GM18508 (cell line): Measurements from ENCODE around the gene MATN3.

Experiments used
- ATAC-seq: cut with Tn5 transposase; IDR thresholded peaks from one replicate; pipeline ENCODE4 v1.9.1; 2021; ENCODE audit warnings: moderate number of reproducible peaks; ENCODE audit not compliant: insufficient read depth, unreplicated experiment

The MATN3 gene

GRCh38 chr2:20005891-20006470 lies 6.5 kb downstream of the MATN3 start:
- no peak for ATAC-seq

GRCh38 chr2:20005067-20005627 lies 7.3 kb downstream of the MATN3 start:
- ATAC-seq = no peak

DNA sequence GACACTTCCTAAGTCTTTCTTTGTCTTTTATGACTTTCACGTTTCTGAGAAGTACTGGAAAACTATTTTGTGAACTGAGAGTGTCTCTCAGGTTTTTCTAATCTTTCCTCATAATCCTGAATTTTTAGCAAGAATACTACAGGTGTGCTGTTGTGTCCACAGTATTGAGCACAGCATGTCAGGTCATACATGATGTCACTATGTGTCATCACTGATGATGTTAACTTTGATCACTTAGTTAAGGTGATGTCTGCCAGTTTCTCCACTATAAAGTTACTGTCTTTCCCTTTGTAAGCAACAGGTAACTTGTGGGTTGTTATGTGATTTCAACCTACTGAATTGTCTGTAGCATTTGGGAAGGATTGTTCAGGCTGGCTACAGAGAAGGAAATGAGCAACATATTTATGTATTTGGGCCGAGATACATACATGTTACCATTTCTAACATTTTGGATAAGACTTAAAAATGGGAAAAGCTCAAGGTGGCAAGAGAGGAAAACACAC lies 11.1 kb downstream of the MATN3 start:
- no peak for ATAC-seq

DNA sequence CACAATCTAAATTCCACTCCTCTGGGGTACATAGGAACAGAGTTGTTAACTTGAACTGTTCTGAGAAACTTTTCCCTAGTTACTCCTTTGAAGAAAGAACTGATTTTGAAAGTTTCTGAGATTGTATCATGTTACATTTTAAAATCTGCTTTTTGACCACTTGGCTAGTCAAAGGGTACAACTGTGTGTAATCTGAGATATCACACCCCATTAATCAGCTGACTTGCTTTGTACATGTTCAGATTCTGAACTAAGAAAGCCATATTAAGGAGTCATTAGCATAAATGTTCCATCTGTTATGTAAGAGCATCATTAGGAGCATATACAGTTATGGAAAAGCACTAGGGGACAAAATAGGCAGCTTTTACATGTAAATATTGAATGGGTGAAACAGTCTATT lies 18.7 kb downstream of the MATN3 start:
- no peak for ATAC-seq

GRCh38 chr2:19991895-19992294 lies 20.6 kb downstream of the MATN3 start:
- ATAC-seq = no peak

DNA sequence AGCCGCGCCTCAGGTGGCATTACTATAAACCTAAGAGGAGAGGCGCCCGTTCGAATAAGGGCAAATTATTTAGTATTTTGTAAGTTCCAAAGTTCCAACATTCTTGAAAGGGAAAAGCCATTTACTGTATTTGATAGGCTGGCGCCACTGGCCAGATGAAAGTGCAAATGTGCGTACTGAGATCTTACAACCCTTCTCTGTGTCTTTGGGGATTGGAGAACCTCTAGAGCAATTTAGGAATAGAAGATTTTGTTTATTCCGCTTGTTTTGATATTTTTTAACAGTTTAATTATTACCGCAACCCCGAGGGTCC lies 22.1 kb downstream of the MATN3 start:
- ATAC-seq = no peak

DNA sequence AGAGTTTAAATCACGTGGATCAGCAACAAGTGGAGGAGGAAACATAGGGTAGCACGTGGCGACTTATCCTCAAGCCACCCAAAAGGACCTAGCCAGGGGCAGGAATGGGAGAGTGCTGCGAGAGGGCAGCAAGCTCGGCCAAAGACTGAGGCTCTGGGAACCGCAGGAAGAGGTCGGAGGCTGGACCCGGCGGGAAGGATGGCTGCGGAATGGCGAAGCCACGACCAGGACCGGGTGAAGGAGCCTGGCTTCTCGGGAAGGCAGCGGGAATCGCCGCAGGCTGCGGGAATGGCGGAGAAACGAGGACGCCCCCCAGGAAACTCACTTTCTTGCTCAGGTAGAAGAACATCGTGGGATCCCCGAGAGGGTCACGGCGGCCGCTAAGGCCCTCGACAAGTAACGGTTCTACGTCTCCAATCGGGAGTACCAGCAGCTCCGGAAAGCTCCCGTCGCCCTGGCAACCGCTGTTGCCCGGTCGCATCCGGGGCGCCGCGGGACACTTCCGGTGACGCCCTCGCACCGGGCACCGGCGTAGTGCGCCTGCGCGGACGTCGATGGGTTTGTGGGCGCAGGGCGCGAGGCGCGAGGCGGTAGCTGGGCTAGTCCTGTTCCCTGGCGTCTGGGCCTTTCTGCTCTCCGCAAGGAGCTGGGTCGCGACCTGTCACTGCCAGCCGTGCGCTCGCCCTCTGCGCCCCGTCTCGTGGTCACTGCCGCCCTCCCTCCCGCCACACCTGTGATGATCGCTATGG lies 22.6 kb downstream of the MATN3 start, which contains the start of gene WDR35:
Gene WDR35 (minus strand): TSS at position 439 of the 749 bp plus-strand sequence. CDS start 90 bp downstream, at position 349.
- ATAC-seq = peak; percentile 60

GRCh38 chr2:19989342-19989666 lies 23.2 kb downstream of the MATN3 start:
- no peak for ATAC-seq

GRCh38 chr2:19988600-19988999 lies 23.9 kb downstream of the MATN3 start:
- ATAC-seq = no peak

DNA sequence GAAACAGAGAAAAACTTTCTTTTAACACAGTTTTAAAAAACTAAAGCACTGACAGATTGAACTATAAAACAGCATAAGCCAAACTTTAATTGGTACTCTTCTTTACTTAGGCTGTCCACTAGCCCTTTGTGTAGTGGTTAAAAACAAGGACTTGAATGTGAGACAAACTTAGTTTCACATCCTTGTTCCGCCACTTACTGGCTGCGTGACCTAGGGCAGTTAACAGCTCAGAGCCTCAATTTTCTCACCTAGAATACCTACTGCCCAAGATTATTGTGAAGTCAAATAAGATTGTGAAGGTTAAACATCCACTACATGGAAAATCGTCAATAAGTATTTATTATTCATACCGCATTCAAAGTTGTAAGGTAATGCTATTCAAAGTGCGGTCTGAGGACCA lies 24.5 kb downstream of the MATN3 start:
- peak; percentile 80 for ATAC-seq

DNA sequence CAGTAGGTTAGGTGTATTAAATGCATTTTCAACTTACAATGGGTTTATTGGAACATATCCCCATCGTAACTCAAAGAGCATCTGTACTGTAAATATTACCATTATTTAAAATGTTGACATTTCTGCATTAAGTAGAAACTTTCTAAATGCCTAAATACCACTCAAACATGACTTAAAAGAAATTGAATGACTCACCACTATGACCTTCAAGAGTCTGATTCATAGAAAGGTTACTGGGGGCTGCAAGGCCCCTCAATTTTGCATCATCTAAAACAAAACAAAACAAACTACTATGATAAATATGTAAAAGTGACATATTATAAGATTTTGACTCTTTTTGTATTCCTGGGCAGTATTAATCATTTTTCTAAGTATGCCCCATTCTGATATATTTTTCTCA lies 30.2 kb downstream of the MATN3 start:
- no peak for ATAC-seq

DNA sequence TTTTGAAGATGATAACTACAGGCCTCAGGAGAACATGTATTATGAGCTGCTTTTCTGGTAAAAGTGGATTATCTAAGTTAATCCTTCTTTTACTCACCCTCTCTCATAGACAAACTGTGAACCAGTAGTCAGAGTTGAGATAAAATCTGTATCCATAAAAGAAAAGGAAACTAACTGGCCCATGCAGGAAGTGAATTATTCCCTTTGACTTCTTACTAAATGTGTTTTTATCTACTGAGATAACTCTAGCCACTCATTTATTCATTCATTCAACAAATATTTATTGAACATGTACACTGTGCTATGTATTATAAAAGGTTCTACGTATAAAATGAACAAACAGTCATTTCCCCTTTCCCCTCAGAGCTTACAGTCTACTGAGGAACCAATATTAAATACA lies 32.5 kb downstream of the MATN3 start:
- no peak for ATAC-seq

- ATAC-seq = no peak
Observed at GRCh38 chr2:19973466-19973865, 39.0 kb downstream of the MATN3 start.

- ATAC-seq = no peak
Observed at GRCh38 chr2:19971691-19972090, 40.8 kb downstream of the MATN3 start.

DNA sequence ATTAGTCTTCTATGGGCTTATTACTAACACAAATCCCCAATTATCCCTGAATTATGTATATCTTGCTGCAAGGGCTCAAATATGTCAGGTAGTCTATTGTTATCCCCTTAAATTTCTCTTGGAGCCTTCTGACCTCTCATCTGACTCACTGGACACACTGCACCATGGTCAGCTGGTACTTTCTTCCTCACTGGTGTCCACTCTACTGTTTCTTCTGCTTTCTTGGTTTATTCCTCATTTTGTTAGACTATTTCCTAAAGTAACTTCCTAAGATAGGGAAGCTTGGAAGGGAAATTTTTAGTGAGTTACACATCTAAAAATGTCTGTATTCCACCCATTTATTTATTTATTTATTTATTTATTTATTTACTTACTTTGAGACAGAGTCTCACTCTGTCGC lies 49.1 kb downstream of the MATN3 start:
- ATAC-seq = no peak

DNA sequence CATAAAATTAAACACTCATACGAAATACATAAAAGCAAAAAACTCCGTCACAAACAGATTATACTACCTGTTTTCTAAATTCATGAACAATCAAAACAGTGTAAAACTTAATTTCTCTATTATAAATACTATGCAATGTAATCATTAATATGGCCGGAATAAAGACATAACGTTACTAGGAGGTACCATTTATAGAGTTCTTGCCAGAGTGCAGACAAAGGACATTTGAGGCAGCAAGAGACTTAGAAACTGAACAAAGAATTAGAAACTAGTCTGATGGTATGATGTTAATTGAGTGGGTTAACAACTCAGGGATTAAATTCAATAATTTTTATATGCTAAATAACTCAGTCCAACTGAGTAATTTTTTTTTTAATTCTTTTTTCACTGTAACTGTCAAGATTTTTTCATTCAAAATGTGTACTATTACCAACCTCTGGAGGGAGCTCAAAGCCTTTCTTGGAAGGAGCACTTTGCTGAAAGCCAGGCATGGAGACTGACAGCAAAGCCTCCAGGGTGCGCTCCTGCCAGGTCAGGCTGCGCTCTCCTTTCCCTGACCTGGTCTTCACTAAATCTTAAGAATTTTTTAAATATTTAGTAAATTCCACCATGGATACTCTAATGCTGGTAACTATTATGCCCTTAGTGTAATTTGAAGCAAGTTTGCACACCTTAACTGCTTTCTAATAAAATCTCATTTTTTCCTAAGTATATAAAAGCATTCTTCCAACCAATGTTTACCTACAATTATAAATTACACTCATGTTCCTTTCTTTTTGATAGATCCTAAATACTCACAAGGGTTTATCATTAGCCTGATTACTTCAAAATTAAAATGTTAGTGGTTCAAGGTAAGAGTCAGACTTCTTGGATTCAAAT lies 56.7 kb downstream of the MATN3 start:
- ATAC-seq = no peak

DNA sequence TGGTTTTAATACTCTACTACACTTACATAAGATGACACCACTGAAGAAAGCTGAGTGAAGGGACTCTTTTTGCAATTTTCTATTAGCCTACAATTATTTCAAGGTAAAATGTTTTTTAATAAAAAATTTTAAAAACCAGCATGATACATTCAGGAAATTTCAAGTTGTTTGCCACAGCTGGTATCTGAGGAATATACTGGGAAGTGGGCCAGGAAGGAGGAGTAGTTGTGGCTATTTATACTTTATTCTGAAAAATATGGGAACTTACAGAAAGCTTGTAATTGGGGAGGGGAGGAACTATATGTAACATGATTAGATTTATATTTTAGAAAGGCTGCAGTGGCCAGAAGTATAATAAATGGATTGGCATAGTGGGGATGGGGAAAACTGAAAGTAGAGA lies 63.4 kb downstream of the MATN3 start:
- ATAC-seq = no peak

GRCh38 chr2:19947184-19947940 lies 65.1 kb downstream of the MATN3 start:
- ATAC-seq = no peak

DNA sequence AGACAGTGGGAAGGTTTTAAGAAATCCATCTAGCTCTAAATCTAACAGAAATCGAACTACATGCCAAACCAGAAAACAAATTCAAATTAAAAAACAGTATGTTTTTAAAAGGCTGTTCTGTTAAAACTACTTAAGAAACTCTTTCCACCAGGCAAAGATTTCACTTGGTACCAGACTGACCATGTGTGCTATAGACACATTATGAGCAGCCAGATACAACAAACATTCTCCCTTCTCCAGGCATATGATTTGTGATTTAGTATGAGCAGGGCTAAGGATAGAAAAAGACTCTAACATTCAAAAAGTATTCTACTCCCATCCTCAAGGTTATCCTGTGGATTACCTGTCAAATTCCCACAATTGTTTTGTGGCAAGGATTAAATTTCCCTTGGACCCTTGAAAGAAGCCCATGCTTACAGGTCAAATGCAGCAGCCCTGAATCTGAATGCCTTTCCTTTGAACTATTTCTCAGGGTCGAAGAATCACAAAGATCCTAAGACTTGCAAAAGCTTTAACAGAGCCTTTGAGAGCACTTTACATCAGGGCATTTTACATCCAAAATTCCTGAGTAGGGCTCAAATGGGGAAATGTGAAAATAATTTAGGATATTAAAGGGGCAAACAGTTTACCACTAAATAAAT lies 68.1 kb downstream of the MATN3 start:
- no peak for ATAC-seq

DNA sequence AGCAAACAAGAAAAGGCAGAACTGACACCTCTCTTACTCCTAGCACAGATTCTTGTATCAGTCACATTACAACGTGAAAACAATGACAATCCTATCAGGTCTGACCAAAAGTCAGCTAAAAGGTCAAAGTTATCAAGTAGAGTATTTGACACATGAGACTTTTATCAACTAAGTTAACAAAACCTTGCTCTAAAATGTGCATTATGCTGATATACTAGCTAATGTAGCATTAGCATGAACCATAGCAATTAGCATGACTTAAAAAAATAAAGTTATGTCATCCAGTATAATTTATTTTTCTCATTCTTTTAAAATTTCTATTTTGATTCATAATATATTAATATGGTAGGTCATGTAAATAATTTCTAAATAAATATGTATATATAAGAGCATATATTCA lies 69.3 kb downstream of the MATN3 start:
- no peak for ATAC-seq
